ENCODE measurements around the gene DDAH1. TPM values are rescaled to one million over a fixed set of nuclear protein-coding genes. Genes with fewer than 3 reads are reported as not detected.

Gene DDAH1
- total RNA-seq, 1 donor: 88.9 TPM

GRCh38 chr1:85368073-85368770 lies 96.7 kb downstream of the DDAH1 start:
- H3K4me3 ChIP-seq (ENCODE audit: low read depth, low read length): no peak overlapping the region
- TF ChIP-seq CTCF (IDR thresholded peaks at IDR 0.05; ENCODE audit: insufficient read depth, low read length): no peak
- DNase-seq (ENCODE audit: low read depth): no peak

- DNase-seq (ENCODE audit: low read depth): peak; percentile 91
- TF ChIP-seq CTCF (IDR thresholded peaks at IDR 0.05; ENCODE audit: insufficient read depth, low read length): no peak
- no peak overlapping the region for H3K4me3 ChIP-seq (ENCODE audit: low read depth, low read length)
Measured at GRCh38 chr1:85366391-85367170, 98.4 kb downstream of the DDAH1 start.

GRCh38 chr1:85365851-85366250 lies 99.1 kb downstream of the DDAH1 start:
- no peak for TF ChIP-seq CTCF (IDR thresholded peaks at IDR 0.05; ENCODE audit: insufficient read depth, low read length)
- no peak for DNase-seq (ENCODE audit: low read depth)
- H3K4me3 ChIP-seq (ENCODE audit: low read depth, low read length): no peak overlapping the region

- no peak overlapping the region for H3K4me3 ChIP-seq (ENCODE audit: low read depth, low read length)
- DNase-seq (ENCODE audit: low read depth): no peak
- no peak for TF ChIP-seq CTCF (IDR thresholded peaks at IDR 0.05; ENCODE audit: insufficient read depth, low read length)
Measured at GRCh38 chr1:85363521-85363920, 101.4 kb downstream of the DDAH1 start.

GRCh38 chr1:85363092-85363491 lies 101.9 kb downstream of the DDAH1 start:
- TF ChIP-seq CTCF (IDR thresholded peaks at IDR 0.05; ENCODE audit: insufficient read depth, low read length): no peak
- DNase-seq (ENCODE audit: low read depth): no peak
- no peak overlapping the region for H3K4me3 ChIP-seq (ENCODE audit: low read depth, low read length)

- no peak for TF ChIP-seq CTCF (IDR thresholded peaks at IDR 0.05; ENCODE audit: insufficient read depth, low read length)
- no peak for DNase-seq (ENCODE audit: low read depth)
- no peak overlapping the region for H3K4me3 ChIP-seq (ENCODE audit: low read depth, low read length)
Measured at GRCh38 chr1:85361606-85362296, 103.2 kb downstream of the DDAH1 start.
